H1 (cell line): ENCODE data around the gene LCE7A. TPM values are rescaled to one million over a fixed set of nuclear protein-coding genes. Genes with fewer than 3 reads are reported as not detected.
A peak's percentile ranks its signal among the peaks of the same experiment; 100 is the strongest.

Experiments used
- CTCF ChIA-PET: fragments of 300-600 bp; sonication (Branson Sonifier 250); formaldehyde crosslinking; loops from one replicate; lab custom pipeline; 2021; ENCODE audit not compliant: partially characterized antibody; lab: Charles Lee
- POLR2A ChIA-PET: fragments of 300-600 bp; sonication (Branson Sonifier 250); formaldehyde crosslinking; loops from one replicate; lab custom pipeline; 2021; ENCODE audit warnings: inconsistent platforms; ENCODE audit not compliant: partially characterized antibody; lab: Charles Lee
- DNase-seq, 2 experiments: peaks; one replicate each; pipeline versions ENCODE4 v3.0.0 to v3.0.0-alpha.2; 2010 to 2022; ENCODE audit warnings: low spot score in 2 of 2, low read depth in 1 of 2, mixed read lengths in 1 of 2
- FAIRE-seq: peaks from 2 replicates; lab custom pipeline; 2011; peaks lifted over from hg19 to GRCh38; lab: Jason Lieb, UNC
- H2AFZ ChIP-seq: 2 replicates; pipeline ENCODE4 v1.8.1; 2012; ENCODE audit warnings: low read length, inconsistent platforms
- H2AK5ac ChIP-seq: 2 replicates; pipeline ENCODE4 v1.6.1; 2013; ENCODE audit warnings: low read depth, low read length
- H2BK120ac ChIP-seq: replicated peaks from 2 replicates; pipeline ENCODE3; 2013; ENCODE audit warnings: low read depth, low read length, inconsistent platforms
- H2BK12ac ChIP-seq: 2 replicates; pipeline ENCODE4 v1.6.1; 2013; ENCODE audit warnings: low read depth, low read length
- H2BK15ac ChIP-seq: 2 replicates; pipeline ENCODE4 v1.6.1; 2013; ENCODE audit warnings: low read length
- H2BK20ac ChIP-seq: 2 replicates; pipeline ENCODE4 v1.6.1; 2013; ENCODE audit warnings: low read length
- H2BK5ac ChIP-seq: 2 replicates; pipeline ENCODE4 v1.6.1; 2013; ENCODE audit warnings: low read depth, low read length
- H3K14ac ChIP-seq: 2 replicates; pipeline ENCODE4 v1.6.1; 2013; ENCODE audit warnings: inconsistent platforms; ENCODE audit not compliant: insufficient read length
- H3K18ac ChIP-seq: 2 replicates; pipeline ENCODE4 v1.6.1; 2013; ENCODE audit warnings: low read length; ENCODE audit errors: extremely low read depth
- H3K23ac ChIP-seq: 2 replicates; pipeline ENCODE4 v1.6.1; 2013; ENCODE audit warnings: inconsistent platforms; ENCODE audit not compliant: insufficient read length
- H3K23me2 ChIP-seq: 2 replicates; pipeline ENCODE4 v1.6.1; 2013; ENCODE audit warnings: low read depth, low read length
- H3K27ac ChIP-seq: 2 replicates; pipeline ENCODE4 v1.6.1; 2011; ENCODE audit warnings: low read depth, low read length, inconsistent platforms
- H3K27me3 ChIP-seq, 4 experiments: replicated peaks in 1 of 4; 1 replicate in 1 of 4; 2 replicates in 3 of 4; pipeline versions ENCODE4 v1.6.1 to v1.8.1; 2011 to 2013; ENCODE audit warnings: low read length in 3 of 4, mild to moderate bottlenecking in 3 of 4, inconsistent platforms in 2 of 4, mixed read lengths in 2 of 4, moderate library complexity in 1 of 4; ENCODE audit not compliant: control insufficient read depth in 3 of 4, insufficient read depth in 3 of 4; ENCODE audit errors: extremely low read depth in 1 of 4
- H3K36me3 ChIP-seq, 4 experiments: 2 replicates each; pipeline versions ENCODE4 v1.6.1 to v1.8.1; 2011 to 2013; ENCODE audit warnings: mild to moderate bottlenecking in 4 of 4, low read length in 3 of 4, moderate library complexity in 2 of 4, control low read depth in 1 of 4, inconsistent platforms in 1 of 4; ENCODE audit not compliant: insufficient read depth in 4 of 4, control insufficient read depth in 2 of 4
- H3K4ac ChIP-seq: replicated peaks from 2 replicates; pipeline ENCODE3; 2013; ENCODE audit warnings: low read length, low read depth, mixed read lengths, inconsistent platforms; ENCODE audit not compliant: insufficient read length
- H3K4me1 ChIP-seq, 4 experiments: replicated peaks in 1 of 4; 1 replicate in 1 of 4; 2 replicates in 3 of 4; pipeline versions ENCODE4 v1.6.1 to v1.8.1; 2011 to 2013; ENCODE audit warnings: low read length in 3 of 4, inconsistent platforms in 2 of 4, mixed read lengths in 1 of 4; ENCODE audit not compliant: insufficient read depth in 4 of 4, control insufficient read depth in 3 of 4
- H3K4me2 ChIP-seq, 2 experiments: 2 replicates each; pipeline versions ENCODE4 v1.6.1 to v1.8.1; 2011 to 2013; ENCODE audit warnings: low read depth in 2 of 2, low read length in 2 of 2, control low read depth in 1 of 2, inconsistent platforms in 1 of 2, mild to moderate bottlenecking in 1 of 2; ENCODE audit not compliant: insufficient read depth in 1 of 2
- H3K4me3 ChIP-seq, 4 experiments: fragments of 200-600, 300-600 bp in 1 of 4; sonication (generic), shearing (Covaris generic), sonication (Bioruptor Twin) in 1 of 4; 2 replicates each; pipeline versions ENCODE4 v1.5.1 to v1.8.1; 2011 to 2016; ENCODE audit warnings: low read length in 4 of 4, low read depth in 3 of 4, control low read depth in 2 of 4, inconsistent platforms in 2 of 4, mild to moderate bottlenecking in 2 of 4, mixed read lengths in 1 of 4, moderate library complexity in 1 of 4; ENCODE audit not compliant: insufficient read depth in 2 of 4; ENCODE audit errors: extremely low read depth in 1 of 4
- H3K56ac ChIP-seq: replicated peaks from 2 replicates; pipeline ENCODE3; 2013; ENCODE audit warnings: low read depth, mild to moderate bottlenecking, mixed read lengths, low read length, inconsistent platforms; ENCODE audit not compliant: insufficient read length
- H3K79me1 ChIP-seq: 2 replicates; pipeline ENCODE4 v1.6.1; 2013; ENCODE audit warnings: low read depth, low read length, control low read depth
- H3K79me2 ChIP-seq, 2 experiments: 2 replicates each; pipeline versions ENCODE4 v1.6.1 to v1.8.1; 2012 to 2013; ENCODE audit warnings: low read length in 2 of 2, mild to moderate bottlenecking in 2 of 2, inconsistent platforms in 1 of 2; ENCODE audit not compliant: insufficient read depth in 2 of 2, control insufficient read depth in 1 of 2
- H3K9ac ChIP-seq, 4 experiments: replicated peaks in 1 of 4; 1 replicate in 1 of 4; 2 replicates in 3 of 4; pipeline versions ENCODE4 v1.6.1 to v1.8.1; 2011 to 2013; ENCODE audit warnings: low read depth in 3 of 4, low read length in 3 of 4, control low read depth in 2 of 4, mild to moderate bottlenecking in 2 of 4, moderate library complexity in 2 of 4, inconsistent platforms in 1 of 4; ENCODE audit errors: extremely low read depth in 1 of 4
- H3K9me3 ChIP-seq, 2 experiments: 2 replicates each; pipeline versions ENCODE4 v1.6.1 to v1.8.1; 2012 to 2013; ENCODE audit warnings: mild to moderate bottlenecking in 2 of 2, moderate library complexity in 2 of 2, control low read depth in 1 of 2, inconsistent platforms in 1 of 2, low read depth in 1 of 2, low read length in 1 of 2, mixed read lengths in 1 of 2; ENCODE audit not compliant: insufficient read depth in 2 of 2
- H4K20me1 ChIP-seq, 2 experiments: replicated peaks in 1 of 2; 2 replicates each; pipeline versions ENCODE3 to v1.8.1; 2011 to 2013; ENCODE audit warnings: inconsistent platforms in 2 of 2, low read length in 2 of 2, mild to moderate bottlenecking in 1 of 2; ENCODE audit not compliant: insufficient read depth in 2 of 2, control insufficient read depth in 1 of 2
- H4K5ac ChIP-seq: 2 replicates; pipeline ENCODE4 v1.6.1; 2013; ENCODE audit warnings: low read length, low read depth, mixed read lengths, inconsistent platforms; ENCODE audit not compliant: insufficient read length
- H4K8ac ChIP-seq: 2 replicates; pipeline ENCODE4 v1.8.0; 2013; ENCODE audit warnings: mild to moderate bottlenecking, moderate library complexity, low read length, inconsistent platforms; ENCODE audit not compliant: insufficient read depth; ENCODE audit errors: extremely low read depth
- H4K91ac ChIP-seq: replicated peaks from 2 replicates; pipeline ENCODE3; 2013; ENCODE audit warnings: low read length, mixed read lengths, inconsistent platforms; ENCODE audit not compliant: insufficient read length
- CHD1 ChIP-seq: IDR thresholded peaks from 2 replicates; pipeline ENCODE4 v1.6.1; 2012; ENCODE audit warnings: low read depth, low read length, improper control_type of control experiment
- CREB1 ChIP-seq: IDR thresholded peaks from 2 replicates; pipeline ENCODE4 v1.6.1; 2012; ENCODE audit warnings: inconsistent platforms
- GTF2F1 ChIP-seq: IDR thresholded peaks from 2 replicates; pipeline ENCODE4 v1.6.1; 2012; ENCODE audit warnings: low read depth, low read length, improper control_type of control experiment, borderline replicate concordance
- NRF1 ChIP-seq: IDR thresholded peaks from 2 replicates; pipeline ENCODE4 v1.6.1; 2011; ENCODE audit warnings: mild to moderate bottlenecking, low read depth, low read length, improper control_type of control experiment
- RAD21 ChIP-seq, 2 experiments: IDR thresholded peaks in 1 of 2; conservative IDR thresholded peaks in 1 of 2; 2 replicates each; pipeline ENCODE4 v1.6.1; 2011; ENCODE audit warnings: low read depth in 2 of 2, low read length in 2 of 2, improper control_type of control experiment in 1 of 2, inconsistent platforms in 1 of 2, mild to moderate bottlenecking in 1 of 2, moderate library complexity in 1 of 2
- WGBS, 2 experiments: shearing (Covaris generic) in 1 of 2; methylation state at CpG; one replicate each; pipeline versions ENCODE4 v1.1.6 to v1.1.7; 2013 to 2015; ENCODE audit warnings: low lambda C conversion rate in 2 of 2, mixed read lengths in 2 of 2, inconsistent platforms in 1 of 2, low coverage in 1 of 2, missing lambda C conversion rate in 1 of 2; ENCODE audit not compliant: insufficient replicate concordance in 2 of 2, insufficient coverage in 1 of 2, insufficient read length in 1 of 2; ENCODE audit errors: extremely low coverage in 1 of 2, missing lambda C conversion rate in 1 of 2; 5-methylcytosine and 5-hydroxymethylcytosine counted together
- polyA plus RNA-seq, 7 experiments: library from polyadenylated mRNA; depleted of rRNA in 3 of 7; stranded (reverse) in 5 of 7; unstranded in 2 of 7; fragments of >200 nt in 5 of 7; fragments of 200-250 nt in 2 of 7; gene quantifications; 1 replicate in 5 of 7; 2 replicates in 1 of 7; 4 replicates in 1 of 7; pipeline versions ENCODE4 v1.2.1 to v1.2.3, GENCODE V29; 2011 to 2013; ENCODE audit warnings: missing spikeins in 2 of 7, mixed read lengths in 2 of 7
- total RNA-seq: library from RNA; stranded (reverse); fragmentation: NEBNext Ultra II Directional; extraction: Animal tissue kit (Norgen Biotek cat#: 25700); gene quantifications from 2 replicates; pipeline ENCODE4 v1.2.1, GENCODE V29; 2021
- TF ChIP-seq, protein P1 (sequence below): IDR thresholded peaks from 2 replicates; pipeline ENCODE4 v1.6.1; 2012; ENCODE audit warnings: inconsistent platforms
- TF ChIP-seq, protein P2 (sequence below), 3 experiments: IDR thresholded peaks; 1 replicate in 2 of 3; 2 replicates in 1 of 3; pipeline versions ENCODE4 v1.5.1 to v1.6.1; 2011; ENCODE audit warnings: low read length in 3 of 3, mild to moderate bottlenecking in 3 of 3, inconsistent platforms in 2 of 3, low read depth in 1 of 3, moderate library complexity in 1 of 3; ENCODE audit not compliant: insufficient read depth in 1 of 3; ENCODE audit errors: control extremely low read depth in 1 of 3
- TF ChIP-seq, protein P3 (sequence below): IDR thresholded peaks from 2 replicates; pipeline ENCODE4 v1.6.1; 2011; ENCODE audit warnings: low read length, improper control_type of control experiment

LCE7A gene
- total and polyA plus RNA-seq, 2 of the 8 experiments (the other 6 are each of a cell fraction or from before 2014, with no cell fraction given) = not detected

DNA sequence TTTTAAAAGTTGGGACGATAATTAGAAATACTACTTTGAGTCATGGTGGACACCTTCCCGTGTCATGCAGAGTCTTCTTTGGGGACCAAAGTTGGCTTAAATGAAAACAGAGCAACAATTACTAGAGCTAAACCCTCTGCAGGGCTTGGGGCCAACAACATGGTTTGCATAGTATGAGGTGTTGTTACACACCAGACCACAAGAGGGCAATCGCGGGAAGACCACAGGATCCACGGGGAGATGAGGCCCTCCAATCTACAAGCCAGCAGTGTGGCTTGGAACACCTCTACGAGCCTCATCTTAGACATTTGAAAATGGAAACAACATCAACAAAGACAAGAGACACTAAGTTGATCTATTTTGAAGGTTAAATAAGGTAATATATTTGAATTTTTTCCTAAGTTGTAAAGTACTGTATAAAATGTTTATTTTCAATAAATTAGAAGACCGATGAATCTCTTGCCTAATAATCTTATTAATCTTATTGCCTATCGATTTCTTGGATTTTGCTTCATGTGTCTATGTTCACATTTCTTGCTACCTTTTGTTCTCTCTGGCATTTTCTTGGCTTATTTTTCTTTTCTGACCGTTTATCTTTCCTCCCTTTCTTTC, 10.1 kb downstream of the LCE7A start:
- H4K5ac ChIP-seq = no peak overlapping the region
- no peak overlapping the region for H3K27ac ChIP-seq
- ChIA-PET POLR2A (no interaction called here), CTCF (interaction anchor here (0.6 to 9.0 kb wide), 44 partner anchors 9 to 411 kb away, joined by 3 to 200 read pairs (median 4); partner anchors contain the start of genes LCE6A, LORICRIN, PRR9 and SMCP)
- H3K79me1 ChIP-seq = no peaks in the 10 kb centered on the region
- H2BK12ac ChIP-seq = no peak overlapping the region
- DNase-seq (peak in 1 of 2 experiments; percentile 80), FAIRE-seq (peak; percentile 91)
- no peaks in the 10 kb centered on the region for H3K79me2 ChIP-seq
- H3K9ac ChIP-seq = no peak overlapping the region
- H3K18ac ChIP-seq = no peak overlapping the region
- H3K14ac ChIP-seq = no peak overlapping the region
- no peak overlapping the region for H2BK20ac ChIP-seq
- H2AFZ ChIP-seq = no peak overlapping the region
- H4K20me1 ChIP-seq = no peaks in the 10 kb centered on the region
- H3K56ac ChIP-seq = no peak overlapping the region
- no peak overlapping the region for H2AK5ac ChIP-seq
- WGBS, 2 experiments = 45% methylated on average over 9 of the region's 9 CpGs; no CpG with 5 or more reads in 1 of the 2 experiments
- H3K23ac ChIP-seq = no peak overlapping the region
- no peaks in the 10 kb centered on the region for H3K27me3 ChIP-seq
- no peak overlapping the region for H4K91ac ChIP-seq
- H3K4ac ChIP-seq = no peak overlapping the region
- peaks cover 7 to 11% of the 10 kb centered on the region in 2 experiments; a peak in 3 of 4 replicates for H3K9me3 ChIP-seq
- H2BK120ac ChIP-seq = no peak overlapping the region
- no peaks in the 10 kb centered on the region for H3K36me3 ChIP-seq
- no peaks in the 10 kb centered on the region for H3K23me2 ChIP-seq
- H3K4me2 ChIP-seq = no peak overlapping the region
- H2BK5ac ChIP-seq = no peak overlapping the region
- H4K8ac ChIP-seq = no peak overlapping the region
- no peaks in the 10 kb centered on the region; a peak in 1 of 7 replicates for H3K4me1 ChIP-seq
- no peak overlapping the region for H3K4me3 ChIP-seq
- H2BK15ac ChIP-seq = no peak overlapping the region
- TF ChIP-seq, protein P1, sequence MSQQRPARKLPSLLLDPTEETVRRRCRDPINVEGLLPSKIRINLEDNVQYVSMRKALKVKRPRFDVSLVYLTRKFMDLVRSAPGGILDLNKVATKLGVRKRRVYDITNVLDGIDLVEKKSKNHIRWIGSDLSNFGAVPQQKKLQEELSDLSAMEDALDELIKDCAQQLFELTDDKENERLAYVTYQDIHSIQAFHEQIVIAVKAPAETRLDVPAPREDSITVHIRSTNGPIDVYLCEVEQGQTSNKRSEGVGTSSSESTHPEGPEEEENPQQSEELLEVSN = no peak
- TF ChIP-seq CHD1 = no peak
- peak; percentile 71 to 74 for TF ChIP-seq RAD21 (IDR thresholded peaks at IDR 0.05 in 1 of 2, conservative IDR thresholded peaks at IDR 0.05 in 1 of 2; ENCODE audit: low read depth in 2 of 2, low read length in 2 of 2)
- TF ChIP-seq, protein P2, sequence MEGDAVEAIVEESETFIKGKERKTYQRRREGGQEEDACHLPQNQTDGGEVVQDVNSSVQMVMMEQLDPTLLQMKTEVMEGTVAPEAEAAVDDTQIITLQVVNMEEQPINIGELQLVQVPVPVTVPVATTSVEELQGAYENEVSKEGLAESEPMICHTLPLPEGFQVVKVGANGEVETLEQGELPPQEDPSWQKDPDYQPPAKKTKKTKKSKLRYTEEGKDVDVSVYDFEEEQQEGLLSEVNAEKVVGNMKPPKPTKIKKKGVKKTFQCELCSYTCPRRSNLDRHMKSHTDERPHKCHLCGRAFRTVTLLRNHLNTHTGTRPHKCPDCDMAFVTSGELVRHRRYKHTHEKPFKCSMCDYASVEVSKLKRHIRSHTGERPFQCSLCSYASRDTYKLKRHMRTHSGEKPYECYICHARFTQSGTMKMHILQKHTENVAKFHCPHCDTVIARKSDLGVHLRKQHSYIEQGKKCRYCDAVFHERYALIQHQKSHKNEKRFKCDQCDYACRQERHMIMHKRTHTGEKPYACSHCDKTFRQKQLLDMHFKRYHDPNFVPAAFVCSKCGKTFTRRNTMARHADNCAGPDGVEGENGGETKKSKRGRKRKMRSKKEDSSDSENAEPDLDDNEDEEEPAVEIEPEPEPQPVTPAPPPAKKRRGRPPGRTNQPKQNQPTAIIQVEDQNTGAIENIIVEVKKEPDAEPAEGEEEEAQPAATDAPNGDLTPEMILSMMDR (IDR thresholded peaks at IDR 0.05; ENCODE audit: control extremely low read depth in 1 of 3, insufficient read depth in 1 of 3, low read depth in 1 of 3, low read length in 3 of 3) = peak; percentile 78 to 86 (median 81)
- TF ChIP-seq, protein P3, sequence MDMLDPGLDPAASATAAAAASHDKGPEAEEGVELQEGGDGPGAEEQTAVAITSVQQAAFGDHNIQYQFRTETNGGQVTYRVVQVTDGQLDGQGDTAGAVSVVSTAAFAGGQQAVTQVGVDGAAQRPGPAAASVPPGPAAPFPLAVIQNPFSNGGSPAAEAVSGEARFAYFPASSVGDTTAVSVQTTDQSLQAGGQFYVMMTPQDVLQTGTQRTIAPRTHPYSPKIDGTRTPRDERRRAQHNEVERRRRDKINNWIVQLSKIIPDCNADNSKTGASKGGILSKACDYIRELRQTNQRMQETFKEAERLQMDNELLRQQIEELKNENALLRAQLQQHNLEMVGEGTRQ = no peak
- no peak for TF ChIP-seq CREB1
- TF ChIP-seq GTF2F1 = no peak
- TF ChIP-seq NRF1 = no peak
